SU-DHL-6 (cell line): Measurements from ENCODE around the gene PINLYP.

Experiments used
- H2AFZ ChIP-seq: fragments of 200-600 bp; sonication (generic); 2 replicates; pipeline ENCODE4 v1.6.1; 2014; ENCODE audit warnings: low read depth, mild to moderate bottlenecking, moderate library complexity, mixed read lengths, antibody characterized with exemption, low read length; ENCODE audit not compliant: severe bottlenecking
- H3F3A ChIP-seq: fragments of 200-600 bp; shearing (Covaris generic); 2 replicates; pipeline ENCODE4 v1.6.0; 2016; ENCODE audit warnings: antibody characterized with exemption, mild to moderate bottlenecking; ENCODE audit not compliant: insufficient read depth
- H3K27ac ChIP-seq: fragments of 200-600 bp; sonication (generic); 2 replicates; pipeline ENCODE4 v1.5.1; 2016; ENCODE audit warnings: low read depth, mild to moderate bottlenecking, low read length, moderate library complexity, mixed read lengths
- H3K27me3 ChIP-seq: fragments of 200-600 bp; sonication (generic), shearing (Covaris generic); 2 replicates; pipeline ENCODE4 v1.6.0; 2014; ENCODE audit warnings: mild to moderate bottlenecking, low read length
- H3K36me3 ChIP-seq: fragments of 200-600 bp; sonication (generic); 2 replicates; pipeline ENCODE4 v1.6.1; 2014; ENCODE audit warnings: mild to moderate bottlenecking, low read length, mixed read lengths
- H3K4me2 ChIP-seq: fragments of 300-600, 200-600 bp; shearing (Covaris generic), sonication (generic); 2 replicates; pipeline ENCODE4 v1.6.0; 2014; ENCODE audit warnings: low read length, low read depth, mild to moderate bottlenecking; ENCODE audit not compliant: poor library complexity, severe bottlenecking
- H3K4me3 ChIP-seq: fragments of 200-600 bp; sonication (generic); 2 replicates; pipeline ENCODE4 v1.5.1; 2014; ENCODE audit warnings: antibody characterized with exemption, low read length, mild to moderate bottlenecking, mixed read lengths; ENCODE audit not compliant: insufficient read depth, poor library complexity, severe bottlenecking
- H3K79me2 ChIP-seq: fragments of 200-600 bp; sonication (generic); 2 replicates; pipeline ENCODE4 v1.6.1; 2014; ENCODE audit warnings: mild to moderate bottlenecking, low read length, moderate library complexity; ENCODE audit not compliant: insufficient read depth
- H3K9ac ChIP-seq: fragments of 200-600 bp; sonication (generic); 2 replicates; pipeline ENCODE4 v1.7.0; 2014; ENCODE audit warnings: mild to moderate bottlenecking, low read length
- H3K9me2 ChIP-seq: fragments of 200-600 bp; sonication (generic); replicated peaks from 2 replicates; pipeline ENCODE4 v1.6.1; 2014; ENCODE audit warnings: low read length; ENCODE audit not compliant: insufficient read depth
- H3K9me3 ChIP-seq: fragments of 200-600 bp; sonication (generic); 2 replicates; pipeline ENCODE4 v1.6.1; 2014; ENCODE audit warnings: low read length, mixed read lengths; ENCODE audit not compliant: insufficient read depth
- H4K20me1 ChIP-seq: fragments of 200-600 bp; sonication (generic); 2 replicates; pipeline ENCODE4 v1.6.1; 2014; ENCODE audit warnings: low read depth, mild to moderate bottlenecking, antibody characterized with exemption, low read length, moderate library complexity, mixed read lengths
- CTCF ChIP-seq: fragments of 200-600 bp; sonication (generic); IDR thresholded peaks from one replicate; pipeline ENCODE4 v1.5.1; 2017; ENCODE audit warnings: antibody characterized with exemption, mild to moderate bottlenecking, low read length, moderate library complexity; ENCODE audit not compliant: insufficient read depth, poor library complexity, severe bottlenecking
- EZH2phosphoT487 ChIP-seq: fragments of 200-600 bp; sonication (generic), shearing (Covaris generic); conservative IDR thresholded peaks from 2 replicates; pipeline ENCODE4 v1.6.1; 2018; ENCODE audit warnings: mild to moderate bottlenecking, antibody characterized with exemption, low read length, moderate library complexity, mixed read lengths

The PINLYP gene

DNA sequence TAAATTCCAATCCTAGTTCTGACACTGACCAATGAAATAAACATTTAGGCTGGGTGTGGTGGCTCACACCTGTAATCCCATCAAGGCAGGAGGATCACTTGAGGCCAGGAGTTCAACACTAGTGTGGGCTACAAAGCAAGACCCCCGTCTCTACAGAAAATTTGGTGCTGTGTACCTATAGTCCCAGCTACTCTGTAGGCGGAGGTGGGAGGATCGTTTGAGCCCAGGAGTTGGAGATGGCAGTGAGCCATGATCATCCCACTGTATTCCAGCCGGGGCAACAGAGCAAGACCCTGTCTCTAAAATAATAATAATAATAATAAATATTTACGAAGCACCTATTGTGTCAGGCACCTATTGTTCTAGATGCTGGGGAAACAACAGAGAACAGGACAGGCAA is 13.7 kb downstream of the PINLYP start:
- Histone ChIP-seq H3K79me2 (no peaks in the 10 kb centered on the region), H3K4me2 (no peak overlapping the region), H3K9me3 (no peaks in the 10 kb centered on the region), H3K4me3 (no peak overlapping the region), H3K27ac (no peak overlapping the region), H3F3A (no peaks in the 10 kb centered on the region), H3K9me2 (no peaks in the 10 kb centered on the region), H3K27me3 (no peaks in the 10 kb centered on the region), H2AFZ (no peak overlapping the region), H3K36me3 (no peaks in the 10 kb centered on the region), H4K20me1 (no peaks in the 10 kb centered on the region), H3K9ac (no peak overlapping the region)
- TF ChIP-seq CTCF (no peak), EZH2phosphoT487 (no peak)

DNA sequence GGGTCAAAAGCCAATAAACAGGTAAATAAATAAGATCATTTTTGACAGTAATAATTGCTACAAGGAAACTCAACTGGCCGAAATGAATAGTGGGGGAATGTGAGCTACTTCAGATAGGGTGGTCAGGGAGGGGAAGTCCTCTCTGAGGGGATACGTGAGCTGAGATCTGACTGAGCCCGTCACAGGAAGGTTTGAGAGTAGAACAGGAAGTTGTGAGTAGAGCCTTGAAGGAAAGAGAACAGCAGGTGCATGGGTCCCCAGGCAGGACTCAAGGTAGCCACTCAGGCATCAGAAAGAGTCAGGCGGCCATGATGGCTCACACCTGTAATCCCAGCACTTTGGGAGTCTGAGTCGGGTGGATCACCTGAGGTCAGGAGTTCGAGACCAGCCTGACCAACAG is 14.1 kb downstream of the PINLYP start:
- Histone ChIP-seq H3F3A (no peaks in the 10 kb centered on the region), H3K27me3 (no peaks in the 10 kb centered on the region), H3K4me2 (no peak overlapping the region), H3K79me2 (no peaks in the 10 kb centered on the region), H3K36me3 (no peaks in the 10 kb centered on the region), H3K9me2 (no peaks in the 10 kb centered on the region), H2AFZ (no peak overlapping the region), H3K9me3 (no peaks in the 10 kb centered on the region), H4K20me1 (no peaks in the 10 kb centered on the region), H3K4me3 (no peak overlapping the region), H3K27ac (no peak overlapping the region), H3K9ac (no peak overlapping the region)
- no peak for TF ChIP-seq CTCF
- no peak for TF ChIP-seq EZH2phosphoT487

- Histone ChIP-seq H3K9ac (no peak overlapping the region), H3K4me3 (no peak overlapping the region), H3K27me3 (no peaks in the 10 kb centered on the region), H4K20me1 (no peaks in the 10 kb centered on the region), H3K79me2 (peaks cover 8% of the 10 kb centered on the region), H3K36me3 (no peaks in the 10 kb centered on the region), H3K27ac (no peak overlapping the region), H3K9me3 (no peaks in the 10 kb centered on the region), H2AFZ (no peak overlapping the region), H3K4me2 (no peak overlapping the region), H3K9me2 (no peaks in the 10 kb centered on the region), H3F3A (no peaks in the 10 kb centered on the region)
- TF ChIP-seq CTCF: no peak
- TF ChIP-seq EZH2phosphoT487: no peak
Measured at GRCh38 chr19:43591904-43592772, 16.5 kb downstream of the PINLYP start.
